Activated CD4-positive, alpha-beta memory T cell treated with anti-CD3 and anti-CD28 coated beads, Interleukin-2, amount 10 ng/mL, durations not matched to agents 7 days and 5 days (primary cell): ENCODE data around the gene ANKS6. TPM values are rescaled to one million over a fixed set of nuclear protein-coding genes. Genes with fewer than 3 reads are reported as not detected.
"Not testable (repeated sequence)": the region's sequence is repeated elsewhere in the genome, so short reads cannot be mapped to it uniquely, and the experiment has no call there.

Experiments
- CTCF ChIA-PET: fragments of 350-600 bp; sonication (Branson Sonifier 250); formaldehyde crosslinking; loops from one replicate; lab custom pipeline; 2021; ENCODE audit warnings: antibody characterized with exemption, inconsistent platforms; lab: Charles Lee
- POLR2A ChIA-PET: fragments of 350-600 bp; sonication (Branson Sonifier 250); formaldehyde crosslinking; loops from one replicate; lab custom pipeline; 2021; ENCODE audit warnings: antibody characterized with exemption; lab: Charles Lee
- DNase-seq: peaks from one replicate; pipeline ENCODE4 v3.0.0-alpha.2; 2020
- H3K27ac Mint-ChIP-seq: one replicate; pipeline ENCODE4 v1.8.0; 2021; ENCODE audit warnings: mild to moderate bottlenecking, mixed read lengths
- H3K27me3 Mint-ChIP-seq: one replicate; pipeline ENCODE4 v1.8.0; 2021; ENCODE audit warnings: mixed read lengths
- H3K36me3 Mint-ChIP-seq: one replicate; pipeline ENCODE4 v1.8.0; 2021; ENCODE audit warnings: low read depth, mixed read lengths
- H3K4me1 Mint-ChIP-seq: one replicate; pipeline ENCODE4 v1.8.0; 2021; ENCODE audit warnings: mixed read lengths
- H3K4me3 Mint-ChIP-seq: one replicate; pipeline ENCODE4 v1.8.0; 2021; ENCODE audit warnings: mild to moderate bottlenecking, mixed read lengths
- H3K9me3 Mint-ChIP-seq: one replicate; pipeline ENCODE4 v1.8.0; 2021; ENCODE audit warnings: mixed read lengths
- total RNA-seq, 2 experiments: library from RNA; stranded (reverse); gene quantifications; one replicate each; pipeline ENCODE4 v1.2.3, GENCODE V29; 2021

ANKS6 gene
- total RNA-seq, 2 experiments from 2014 or later, result 2.7 to 4.7 TPM

- no peak for DNase-seq
- no peak overlapping the region for H3K27ac Mint-ChIP-seq
- peaks cover 5% of the 10 kb centered on the region for H3K27me3 Mint-ChIP-seq
- H3K9me3 Mint-ChIP-seq, result no peaks in the 10 kb centered on the region
- no peak overlapping the region for H3K4me3 Mint-ChIP-seq
- ChIA-PET CTCF (no interaction called here), POLR2A (no interaction called here)
- peaks cover 4% of the 10 kb centered on the region for H3K4me1 Mint-ChIP-seq
- no peaks in the 10 kb centered on the region for H3K36me3 Mint-ChIP-seq
Measured at GRCh38 chr9:98688710-98689495, 107.5 kb downstream of the ANKS6 start.

- ChIA-PET CTCF (no interaction called here), POLR2A (no interaction called here)
- Mint-ChIP-seq H3K4me3 (no peak overlapping the region), H3K27ac (no peak overlapping the region), H3K27me3 (peaks cover 5% of the 10 kb centered on the region), H3K4me1 (peaks cover 4% of the 10 kb centered on the region), H3K9me3 (no peaks in the 10 kb centered on the region), H3K36me3 (no peaks in the 10 kb centered on the region)
- DNase-seq, result no peak
Measured at GRCh38 chr9:98687911-98688310, 108.4 kb downstream of the ANKS6 start.

- CTCF ChIA-PET, result no interaction called here
Measured at GRCh38 chr9:98686961-98687855, 109.1 kb downstream of the ANKS6 start.

GRCh38 chr9:98684816-98685215 lies 111.5 kb downstream of the ANKS6 start:
- POLR2A ChIA-PET, H3K9me3 Mint-ChIP-seq, H3K27ac Mint-ChIP-seq, H3K36me3 Mint-ChIP-seq, DNase-seq, H3K4me3 Mint-ChIP-seq, H3K27me3 Mint-ChIP-seq, H3K4me1 Mint-ChIP-seq, CTCF ChIA-PET: not testable (repeated sequence)

More at GRCh38 chr9:98686961-98687855, 109.1 kb downstream of the ANKS6 start:
- H3K27ac Mint-ChIP-seq, result no peak overlapping the region
- H3K4me3 Mint-ChIP-seq, result no peak overlapping the region
- no peaks in the 10 kb centered on the region for H3K36me3 Mint-ChIP-seq
- no peak for DNase-seq
- peaks cover 5% of the 10 kb centered on the region for H3K27me3 Mint-ChIP-seq
- POLR2A ChIA-PET, result no interaction called here
- H3K9me3 Mint-ChIP-seq, result no peaks in the 10 kb centered on the region
- H3K4me1 Mint-ChIP-seq, result peaks cover 4% of the 10 kb centered on the region

Other genes with a start within 250 kb of the ANKS6 start
- not detected for gene GABBR2, start 87.6 kb downstream of the ANKS6 start, total RNA-seq
- 1 to 10 TPM; 2.0 to 2.2 TPM for gene GALNT12, start 11.1 kb upstream of the ANKS6 start, total RNA-seq
- under 1 TPM; 0.30 to 0.33 TPM for gene COL15A1, start 147.4 kb upstream of the ANKS6 start, total RNA-seq